Measurements from ENCODE around the gene PYCR2.
"Not testable (repeated sequence)": the region's sequence is repeated elsewhere in the genome, so short reads cannot be mapped to it uniquely, and the experiment has no call there.

Gene PYCR2

DNA sequence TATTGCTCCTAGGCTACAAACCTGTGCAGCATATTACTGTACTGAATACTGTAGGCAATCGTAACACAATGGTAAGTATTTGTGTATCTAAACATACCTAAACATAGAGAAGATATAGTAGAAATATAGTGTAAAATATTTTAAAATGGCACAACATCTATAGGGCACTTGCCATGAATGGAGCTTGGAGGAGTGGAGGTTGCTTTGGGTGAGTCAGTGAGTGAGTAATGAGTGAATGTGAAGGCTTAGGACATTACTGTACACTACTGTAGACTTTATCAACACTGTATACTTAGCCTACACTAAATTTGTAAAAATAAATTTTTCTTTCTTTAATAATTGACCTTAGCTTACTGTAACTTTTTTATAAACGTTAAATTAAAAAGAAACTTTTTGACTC, 9.0 kb upstream of the PYCR2 start:
- H3K27ac Mint-ChIP-seq = no peak overlapping the region
- DNase-seq = no peak
- peaks cover 8% of the 10 kb centered on the region for H3K27me3 Mint-ChIP-seq (ENCODE audit: low read depth, poor library complexity)
- H3K36me3 Mint-ChIP-seq (ENCODE audit: low read depth) = no peaks in the 10 kb centered on the region
- H3K4me1 Mint-ChIP-seq = peaks cover 25% of the 10 kb centered on the region
- no peaks in the 10 kb centered on the region for H3K9me3 Mint-ChIP-seq
- no peak overlapping the region for H3K4me3 Mint-ChIP-seq
- TF ChIP-seq, protein P1, sequence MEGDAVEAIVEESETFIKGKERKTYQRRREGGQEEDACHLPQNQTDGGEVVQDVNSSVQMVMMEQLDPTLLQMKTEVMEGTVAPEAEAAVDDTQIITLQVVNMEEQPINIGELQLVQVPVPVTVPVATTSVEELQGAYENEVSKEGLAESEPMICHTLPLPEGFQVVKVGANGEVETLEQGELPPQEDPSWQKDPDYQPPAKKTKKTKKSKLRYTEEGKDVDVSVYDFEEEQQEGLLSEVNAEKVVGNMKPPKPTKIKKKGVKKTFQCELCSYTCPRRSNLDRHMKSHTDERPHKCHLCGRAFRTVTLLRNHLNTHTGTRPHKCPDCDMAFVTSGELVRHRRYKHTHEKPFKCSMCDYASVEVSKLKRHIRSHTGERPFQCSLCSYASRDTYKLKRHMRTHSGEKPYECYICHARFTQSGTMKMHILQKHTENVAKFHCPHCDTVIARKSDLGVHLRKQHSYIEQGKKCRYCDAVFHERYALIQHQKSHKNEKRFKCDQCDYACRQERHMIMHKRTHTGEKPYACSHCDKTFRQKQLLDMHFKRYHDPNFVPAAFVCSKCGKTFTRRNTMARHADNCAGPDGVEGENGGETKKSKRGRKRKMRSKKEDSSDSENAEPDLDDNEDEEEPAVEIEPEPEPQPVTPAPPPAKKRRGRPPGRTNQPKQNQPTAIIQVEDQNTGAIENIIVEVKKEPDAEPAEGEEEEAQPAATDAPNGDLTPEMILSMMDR (IDR thresholded peaks at IDR 0.05) = no peak

DNA sequence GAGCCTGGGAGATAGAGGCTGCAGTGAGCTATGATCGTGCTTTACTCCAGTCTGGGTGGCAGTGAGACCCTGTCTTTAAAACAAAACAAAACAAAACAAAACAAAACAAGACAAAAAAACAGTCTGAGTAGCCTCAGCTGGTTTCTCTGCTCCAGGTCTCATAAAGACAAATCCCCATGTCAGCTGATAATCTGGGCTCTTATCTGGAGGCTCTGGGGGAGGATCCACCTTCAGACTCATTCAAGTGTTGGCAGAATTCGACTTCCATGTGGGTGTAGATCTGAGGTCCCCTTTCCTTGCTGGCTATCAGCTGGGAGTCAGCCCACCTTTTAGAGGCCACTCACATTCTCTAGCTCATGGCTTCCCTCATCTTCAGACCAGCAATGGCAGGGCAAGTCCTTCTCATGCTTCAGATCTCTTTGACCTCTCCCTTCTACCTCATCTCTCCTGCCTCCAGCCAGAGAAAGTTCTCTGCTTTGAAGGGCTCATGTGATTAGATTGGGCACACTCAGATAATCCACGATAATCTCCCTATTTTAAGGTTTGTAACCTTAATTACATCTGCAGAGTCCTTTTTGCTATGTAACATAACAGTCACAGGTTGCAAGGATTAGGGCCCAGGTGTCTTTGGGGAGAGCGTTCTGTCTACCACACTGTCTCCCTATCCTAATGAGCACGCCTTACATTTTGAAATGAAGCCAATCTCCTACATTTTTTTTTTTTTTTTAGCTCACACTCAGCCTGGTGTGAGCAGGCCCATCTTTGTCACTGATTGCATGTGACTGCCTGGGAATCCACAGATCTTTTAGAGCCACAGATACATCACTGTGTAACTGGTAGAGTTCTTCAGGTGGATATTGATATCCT, 7.5 kb upstream of the PYCR2 start:
- Mint-ChIP-seq H3K27ac (peak overlapping the region; percentile 17), H3K27me3 (ENCODE audit: low read depth, poor library complexity) (peaks cover 8% of the 10 kb centered on the region), H3K4me3 (no peak overlapping the region), H3K36me3 (ENCODE audit: low read depth) (no peaks in the 10 kb centered on the region), H3K4me1 (peaks cover 16% of the 10 kb centered on the region), H3K9me3 (no peaks in the 10 kb centered on the region)
- TF ChIP-seq, protein P1 (IDR thresholded peaks at IDR 0.05) = no peak
- DNase-seq = no peak

DNA sequence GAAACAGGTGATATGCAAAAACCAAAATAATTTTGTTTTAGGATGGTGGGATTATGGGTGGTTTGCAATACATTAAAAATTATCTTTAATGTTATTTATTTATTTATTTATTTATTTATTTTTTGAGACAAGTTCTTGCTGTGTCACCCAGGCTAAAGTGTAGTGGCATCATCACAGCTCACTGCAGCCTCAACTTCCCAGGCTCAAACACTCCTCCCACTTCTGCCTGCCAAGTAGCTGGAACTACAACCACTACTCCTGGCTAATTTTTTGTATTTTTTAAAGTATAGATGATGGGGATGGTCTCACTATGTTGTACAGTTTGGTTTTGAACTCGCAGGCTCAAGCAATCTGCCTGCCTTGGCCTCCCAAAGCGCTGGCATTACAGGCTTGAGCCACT, 6.5 kb upstream of the PYCR2 start:
- peaks cover 8% of the 10 kb centered on the region for H3K27me3 Mint-ChIP-seq (ENCODE audit: low read depth, poor library complexity)
- TF ChIP-seq, protein P1 (IDR thresholded peaks at IDR 0.05) = no peak
- H3K9me3 Mint-ChIP-seq = no peaks in the 10 kb centered on the region
- no peak overlapping the region for H3K27ac Mint-ChIP-seq
- peaks cover 14% of the 10 kb centered on the region for H3K4me1 Mint-ChIP-seq
- no peaks in the 10 kb centered on the region for H3K36me3 Mint-ChIP-seq (ENCODE audit: low read depth)
- H3K4me3 Mint-ChIP-seq = no peak overlapping the region
- DNase-seq = no peak

DNA sequence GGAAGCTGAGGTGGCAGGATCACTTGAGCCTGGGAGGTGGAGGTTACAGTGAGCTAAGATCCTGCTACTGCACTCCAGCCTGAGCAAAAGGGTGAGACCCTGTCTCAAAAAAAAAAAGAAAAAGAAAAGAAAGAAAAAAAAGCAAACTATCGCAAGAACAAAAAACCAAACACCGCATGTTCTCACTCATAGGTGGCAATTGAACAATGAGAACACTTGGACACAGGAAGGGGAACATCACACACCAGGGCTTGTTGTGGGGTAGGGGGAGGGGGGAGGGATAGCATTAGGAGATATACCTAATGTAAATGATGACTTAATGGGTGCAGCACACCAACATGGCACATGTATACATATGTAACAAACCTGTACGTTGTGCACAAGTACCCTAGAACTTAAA, 5.4 kb upstream of the PYCR2 start:
- H3K27ac Mint-ChIP-seq; DNase-seq; H3K4me3 Mint-ChIP-seq; H3K36me3 Mint-ChIP-seq (ENCODE audit: low read depth); H3K27me3 Mint-ChIP-seq (ENCODE audit: low read depth, poor library complexity); H3K9me3 Mint-ChIP-seq: not testable (repeated sequence)
- peaks cover 14% of the 10 kb centered on the region for H3K4me1 Mint-ChIP-seq

DNA sequence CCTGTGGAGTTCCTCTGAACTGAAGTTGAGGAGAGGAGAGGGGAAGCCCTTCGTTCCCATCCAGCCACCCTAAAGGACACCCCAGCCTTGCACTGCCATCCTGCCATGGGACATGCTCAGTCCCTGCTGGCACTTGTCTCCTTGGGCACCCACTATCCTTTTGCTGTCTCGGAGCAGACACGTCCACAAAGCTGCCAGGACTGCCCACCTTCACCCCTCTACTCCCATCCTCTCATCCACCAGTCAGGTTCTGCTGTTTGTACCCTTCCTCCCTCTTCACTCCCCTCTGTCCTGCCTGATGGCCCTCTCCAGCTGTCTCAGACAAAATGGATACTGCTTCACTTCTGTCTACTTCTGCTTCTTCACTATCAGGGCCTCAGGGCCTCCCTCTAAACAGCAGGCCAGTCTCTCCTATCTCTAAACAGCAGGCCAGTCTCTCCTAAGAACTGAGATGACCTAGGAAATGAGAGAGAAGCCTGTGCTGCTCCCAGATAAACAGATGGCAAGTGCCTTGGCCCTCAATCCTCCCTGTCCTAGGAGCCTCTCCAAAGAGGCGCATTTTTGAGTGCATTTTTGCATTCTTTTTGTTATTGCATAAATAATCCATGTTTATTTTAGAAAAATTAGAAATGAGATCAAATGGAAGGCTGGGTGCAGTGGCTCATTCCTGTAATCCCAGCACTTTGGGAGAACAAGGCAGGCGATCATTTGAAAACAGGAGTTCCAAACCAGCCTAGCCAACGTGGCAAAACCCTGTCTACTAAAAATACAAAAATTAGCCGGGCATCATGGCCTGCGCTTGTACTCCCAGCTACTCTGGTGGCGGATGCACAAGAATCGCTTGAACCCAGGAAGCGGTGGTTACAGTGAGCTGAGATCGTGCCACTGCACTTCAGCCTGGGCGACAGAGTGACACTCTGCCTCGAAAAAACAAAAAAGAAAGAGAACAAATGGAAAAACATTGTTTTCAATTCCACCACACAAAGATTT, 4.4 kb upstream of the PYCR2 start:
- peaks cover 17% of the 10 kb centered on the region for H3K4me1 Mint-ChIP-seq
- no peak overlapping the region for H3K4me3 Mint-ChIP-seq
- TF ChIP-seq, protein P1 (IDR thresholded peaks at IDR 0.05) = no peak
- peak overlapping the region; percentile 1 for H3K27ac Mint-ChIP-seq
- peaks cover 8% of the 10 kb centered on the region for H3K27me3 Mint-ChIP-seq (ENCODE audit: low read depth, poor library complexity)
- DNase-seq = no peak
- H3K9me3 Mint-ChIP-seq = no peaks in the 10 kb centered on the region
- no peaks in the 10 kb centered on the region for H3K36me3 Mint-ChIP-seq (ENCODE audit: low read depth)

DNA sequence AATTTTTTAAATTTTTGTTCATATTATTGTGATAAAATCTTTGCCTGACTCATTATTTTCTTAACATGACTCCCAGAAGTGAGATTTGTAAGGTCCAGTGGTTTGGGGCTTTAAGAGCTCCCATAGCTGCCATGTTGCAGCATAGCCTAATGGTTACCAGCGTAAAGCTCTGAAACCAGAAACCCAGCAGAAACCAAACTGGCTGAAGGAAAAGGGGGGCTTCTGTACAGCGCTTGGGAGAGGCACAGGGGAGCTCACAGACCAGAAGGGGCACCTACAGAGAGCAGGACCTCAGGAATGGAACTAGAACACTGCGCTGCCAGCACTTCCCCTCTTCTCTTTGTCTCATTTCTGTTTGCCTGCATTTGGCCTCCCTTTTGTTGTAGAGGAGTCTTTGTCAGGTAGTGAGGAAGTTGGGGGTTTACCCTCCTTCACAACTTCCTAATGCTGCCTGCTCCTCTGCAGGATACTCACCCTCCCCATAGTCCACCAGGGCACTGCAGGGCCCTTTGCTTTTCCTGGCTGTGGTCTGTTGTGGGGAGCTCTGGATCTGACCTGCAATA, 2.6 kb upstream of the PYCR2 start:
- no peak for DNase-seq
- H3K4me1 Mint-ChIP-seq = peaks cover 29% of the 10 kb centered on the region
- TF ChIP-seq, protein P1 (IDR thresholded peaks at IDR 0.05) = no peak
- H3K27me3 Mint-ChIP-seq (ENCODE audit: low read depth, poor library complexity) = peaks cover 5% of the 10 kb centered on the region
- H3K4me3 Mint-ChIP-seq = no peak overlapping the region
- H3K36me3 Mint-ChIP-seq (ENCODE audit: low read depth) = no peaks in the 10 kb centered on the region
- H3K9me3 Mint-ChIP-seq = no peaks in the 10 kb centered on the region
- H3K27ac Mint-ChIP-seq = peak overlapping the region; percentile 51
